Mucosa of descending colon (tissue), 3 donors: ENCODE measurements around the gene C14orf132. TPM values are rescaled to one million over a fixed set of nuclear protein-coding genes. Genes with fewer than 3 reads are reported as not detected.

Source experiments
- ATAC-seq: fragments of 200-7000 bp; cut with Tn5 transposase; one replicate; pipeline ENCODE4 v1.9.1; 2020; ENCODE audit warnings: mild to moderate bottlenecking, moderate library complexity
- DNase-seq, 3 donors: peaks; one replicate each; pipeline ENCODE4 v3.0.0-alpha.2; 2020
- H3K36me3 ChIP-seq: fragments of 200-600 bp; one replicate; pipeline ENCODE4 v1.8.0; 2021; ENCODE audit warnings: low read depth, mild to moderate bottlenecking
- H3K4me1 ChIP-seq: fragments of 200-600 bp; one replicate; pipeline ENCODE4 v1.8.0; 2021; ENCODE audit warnings: low read depth, mild to moderate bottlenecking
- H3K4me3 ChIP-seq: fragments of 200-600 bp; one replicate; pipeline ENCODE4 v1.8.0; 2021; ENCODE audit warnings: mild to moderate bottlenecking
- H3K9me3 ChIP-seq: fragments of 200-600 bp; one replicate; pipeline ENCODE4 v1.8.0; 2021; ENCODE audit warnings: mild to moderate bottlenecking
- intact Hi-C, 2 donors: fragments of 100-400 bp; cut with DNase I in 1 of 2; cut with micrococcal nuclease in 1 of 2; formaldehyde crosslinking; loops; one replicate each; pipeline versions ENCODE4 v1.11.0 to v1.11.1; 2022; cut with DNase I, micrococcal nuclease
- total RNA-seq, 3 donors: library from RNA; stranded (reverse); fragmentation: NEBNext Ultra II Directional in 2 of 3; extraction: Animal tissue kit (Norgen Biotek cat#: 25700) in 2 of 3; gene quantifications; one replicate each; pipeline versions ENCODE4 v1.2.1 to v1.2.4, GENCODE V29; 2021 to 2023
- TF ChIP-seq, protein P1 (sequence below): fragments of 200-600 bp; IDR thresholded peaks from one replicate; pipeline ENCODE4 v1.8.0; 2022; ENCODE audit warnings: antibody characterized with exemption, mild to moderate bottlenecking
- donor health status: DM: no; HTN: no; CAD: no; lungs with moderate emphysema.
- donor health status: DM: no; HTN: no; CAD: no.
- donor health status: DM: no; HTN: yes; CAD: no.

The C14orf132 gene
- total RNA-seq, 3 donors from 2014 or later = 1.8 to 21.8 (median 4.9) TPM

GRCh38 chr14:96139879-96140278, 100.7 kb downstream of the C14orf132 start:
- Histone ChIP-seq H3K4me1 (no peaks in the 10 kb centered on the region), H3K36me3 (no peaks in the 10 kb centered on the region), H3K9me3 (no peaks in the 10 kb centered on the region), H3K4me3 (no peak overlapping the region)
- DNase-seq = no peak
- intact Hi-C loops = no loop called here
- ATAC-seq = no peak
- TF ChIP-seq, protein P1, sequence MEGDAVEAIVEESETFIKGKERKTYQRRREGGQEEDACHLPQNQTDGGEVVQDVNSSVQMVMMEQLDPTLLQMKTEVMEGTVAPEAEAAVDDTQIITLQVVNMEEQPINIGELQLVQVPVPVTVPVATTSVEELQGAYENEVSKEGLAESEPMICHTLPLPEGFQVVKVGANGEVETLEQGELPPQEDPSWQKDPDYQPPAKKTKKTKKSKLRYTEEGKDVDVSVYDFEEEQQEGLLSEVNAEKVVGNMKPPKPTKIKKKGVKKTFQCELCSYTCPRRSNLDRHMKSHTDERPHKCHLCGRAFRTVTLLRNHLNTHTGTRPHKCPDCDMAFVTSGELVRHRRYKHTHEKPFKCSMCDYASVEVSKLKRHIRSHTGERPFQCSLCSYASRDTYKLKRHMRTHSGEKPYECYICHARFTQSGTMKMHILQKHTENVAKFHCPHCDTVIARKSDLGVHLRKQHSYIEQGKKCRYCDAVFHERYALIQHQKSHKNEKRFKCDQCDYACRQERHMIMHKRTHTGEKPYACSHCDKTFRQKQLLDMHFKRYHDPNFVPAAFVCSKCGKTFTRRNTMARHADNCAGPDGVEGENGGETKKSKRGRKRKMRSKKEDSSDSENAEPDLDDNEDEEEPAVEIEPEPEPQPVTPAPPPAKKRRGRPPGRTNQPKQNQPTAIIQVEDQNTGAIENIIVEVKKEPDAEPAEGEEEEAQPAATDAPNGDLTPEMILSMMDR = no peak

GRCh38 chr14:96140952-96141351, 101.8 kb downstream of the C14orf132 start:
- Histone ChIP-seq H3K9me3 (no peaks in the 10 kb centered on the region), H3K36me3 (no peaks in the 10 kb centered on the region), H3K4me1 (no peaks in the 10 kb centered on the region), H3K4me3 (no peak overlapping the region)
- TF ChIP-seq, protein P1 = no peak
- ATAC-seq = no peak
- no peak for DNase-seq
- intact Hi-C loops = no loop called here

Other genes with a start within 250 kb of the C14orf132 start
- gene TUNAR, start 162.5 kb upstream of the C14orf132 start, total RNA-seq = not detected
- 10 to 100 TPM; 18.7 to 38.6 (median 25.4) TPM for gene BDKRB2, start 165.5 kb downstream of the C14orf132 start, total RNA-seq
- 10 to 100 TPM in 1 of 3 donors, 1 to 10 TPM in 2; 6.1 to 10.6 (median 7.7) TPM for gene BDKRB1, start 216.8 kb downstream of the C14orf132 start, total RNA-seq